ENCODE data around the gene WNT9A.

DNA sequence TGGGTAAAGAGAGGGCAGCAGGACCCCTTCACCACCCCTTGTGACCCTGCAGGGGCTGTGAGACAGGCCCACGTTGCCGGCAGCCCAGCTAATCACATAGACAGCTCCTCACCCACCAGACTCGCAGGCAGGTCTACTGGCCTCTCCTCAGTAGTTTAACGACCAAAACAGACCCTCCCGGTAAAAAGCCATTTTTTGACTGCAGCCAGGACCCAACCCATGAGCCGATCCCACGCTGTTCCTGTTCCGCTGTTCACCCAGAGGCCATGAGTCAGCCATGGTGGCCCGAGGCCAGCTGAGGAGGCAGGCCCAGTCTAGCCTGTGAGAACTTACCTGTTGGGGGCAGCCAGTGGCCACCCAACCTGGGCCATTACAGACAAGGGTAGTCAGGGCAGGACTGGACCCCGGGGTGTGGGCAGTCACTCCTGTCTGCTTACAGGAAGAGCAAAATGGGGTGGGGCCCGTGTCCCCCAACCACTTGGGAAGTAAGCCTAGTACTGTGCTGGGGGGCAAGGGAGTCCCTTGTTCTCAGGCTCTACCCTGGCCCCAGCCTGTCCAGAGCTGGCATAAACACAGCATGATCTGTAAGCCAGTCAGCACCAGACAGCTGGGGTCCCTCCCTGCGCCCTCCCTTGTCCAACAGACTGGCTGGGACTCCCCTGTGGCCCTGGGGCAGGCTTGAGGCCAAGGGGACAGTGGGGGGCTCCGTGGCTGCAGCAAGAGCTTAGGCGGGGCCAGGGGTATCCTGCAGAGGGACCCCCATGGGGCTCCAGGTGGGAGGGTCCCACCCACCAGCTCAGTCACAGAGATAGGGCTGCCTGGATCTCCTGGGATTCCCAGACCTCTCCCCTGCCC, 61.9 kb downstream of the WNT9A start:
- TF ChIP-seq, protein P1, sequence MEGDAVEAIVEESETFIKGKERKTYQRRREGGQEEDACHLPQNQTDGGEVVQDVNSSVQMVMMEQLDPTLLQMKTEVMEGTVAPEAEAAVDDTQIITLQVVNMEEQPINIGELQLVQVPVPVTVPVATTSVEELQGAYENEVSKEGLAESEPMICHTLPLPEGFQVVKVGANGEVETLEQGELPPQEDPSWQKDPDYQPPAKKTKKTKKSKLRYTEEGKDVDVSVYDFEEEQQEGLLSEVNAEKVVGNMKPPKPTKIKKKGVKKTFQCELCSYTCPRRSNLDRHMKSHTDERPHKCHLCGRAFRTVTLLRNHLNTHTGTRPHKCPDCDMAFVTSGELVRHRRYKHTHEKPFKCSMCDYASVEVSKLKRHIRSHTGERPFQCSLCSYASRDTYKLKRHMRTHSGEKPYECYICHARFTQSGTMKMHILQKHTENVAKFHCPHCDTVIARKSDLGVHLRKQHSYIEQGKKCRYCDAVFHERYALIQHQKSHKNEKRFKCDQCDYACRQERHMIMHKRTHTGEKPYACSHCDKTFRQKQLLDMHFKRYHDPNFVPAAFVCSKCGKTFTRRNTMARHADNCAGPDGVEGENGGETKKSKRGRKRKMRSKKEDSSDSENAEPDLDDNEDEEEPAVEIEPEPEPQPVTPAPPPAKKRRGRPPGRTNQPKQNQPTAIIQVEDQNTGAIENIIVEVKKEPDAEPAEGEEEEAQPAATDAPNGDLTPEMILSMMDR (IDR thresholded peaks at IDR 0.05) = no peak
- no peak for TF ChIP-seq POLR2A (IDR thresholded peaks at IDR 0.05)

Measured in right lobe of liver (tissue), 4 donors.